Measurements from ENCODE around the gene C1orf74.

DNA sequence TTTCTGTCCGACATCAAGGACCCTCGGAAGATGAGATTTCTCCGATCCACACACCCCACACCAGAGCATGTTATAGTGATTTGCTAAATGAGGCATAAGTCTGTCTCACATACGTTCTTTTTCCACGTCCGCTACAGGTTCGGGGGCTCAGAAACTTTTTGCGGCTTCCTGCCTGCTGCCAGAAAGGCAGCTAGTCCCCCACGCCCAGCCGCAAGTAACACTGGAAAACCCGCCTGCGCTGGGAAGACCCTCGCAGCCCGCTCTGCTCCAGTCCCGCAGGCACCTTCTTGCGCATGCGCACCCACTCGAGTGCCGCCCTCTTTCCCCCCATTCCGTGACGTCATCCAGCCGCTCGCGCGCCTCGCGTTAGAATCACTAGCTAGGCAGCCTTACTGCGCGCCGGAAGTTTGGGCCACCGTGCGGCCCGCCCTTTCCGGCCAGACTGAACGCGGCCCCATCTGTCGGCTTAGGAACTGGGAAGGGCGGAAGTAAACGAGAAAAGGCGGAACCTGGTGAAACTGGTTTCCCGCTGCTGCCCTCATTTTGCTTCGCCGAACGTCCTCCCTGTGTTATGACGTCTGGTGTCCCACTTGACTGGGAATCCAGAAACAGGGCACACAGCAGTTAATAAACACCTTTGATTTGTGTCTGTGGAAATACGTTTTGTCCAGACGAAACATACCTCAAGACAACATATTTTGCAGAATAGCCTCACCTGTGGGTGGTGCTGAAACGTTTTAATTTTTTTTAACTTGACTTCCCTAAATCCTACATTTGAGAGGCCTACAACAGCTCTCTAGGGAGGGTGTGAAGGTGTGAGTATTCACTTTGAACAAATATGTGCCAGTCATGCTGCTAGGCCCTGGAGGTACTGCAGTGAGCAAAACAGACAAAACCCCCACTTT, at the start of gene C1orf74:
- TF ChIP-seq TAF1 (IDR thresholded peaks at IDR 0.05; ENCODE audit: low read depth) (peak; percentile 93), EP300 (IDR thresholded peaks at IDR 0.05; ENCODE audit: borderline replicate concordance) (no peak; the same call in 1 of the 2 replicates), CEBPB (IDR thresholded peaks at IDR 0.05) (no peak), RAD21 (IDR thresholded peaks at IDR 0.05; ENCODE audit: low read depth) (no peak), CREB1 (IDR thresholded peaks at IDR 0.05; ENCODE audit: low read depth) (peak; percentile 88), NFIC (IDR thresholded peaks at IDR 0.05) (no peak)
- TF ChIP-seq, protein P1, sequence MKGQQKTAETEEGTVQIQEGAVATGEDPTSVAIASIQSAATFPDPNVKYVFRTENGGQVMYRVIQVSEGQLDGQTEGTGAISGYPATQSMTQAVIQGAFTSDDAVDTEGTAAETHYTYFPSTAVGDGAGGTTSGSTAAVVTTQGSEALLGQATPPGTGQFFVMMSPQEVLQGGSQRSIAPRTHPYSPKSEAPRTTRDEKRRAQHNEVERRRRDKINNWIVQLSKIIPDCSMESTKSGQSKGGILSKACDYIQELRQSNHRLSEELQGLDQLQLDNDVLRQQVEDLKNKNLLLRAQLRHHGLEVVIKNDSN (IDR thresholded peaks at IDR 0.05), result no peak; the same call in 1 of the 2 replicates
